ENCODE data around the gene TBL1X.

Gene TBL1X

DNA sequence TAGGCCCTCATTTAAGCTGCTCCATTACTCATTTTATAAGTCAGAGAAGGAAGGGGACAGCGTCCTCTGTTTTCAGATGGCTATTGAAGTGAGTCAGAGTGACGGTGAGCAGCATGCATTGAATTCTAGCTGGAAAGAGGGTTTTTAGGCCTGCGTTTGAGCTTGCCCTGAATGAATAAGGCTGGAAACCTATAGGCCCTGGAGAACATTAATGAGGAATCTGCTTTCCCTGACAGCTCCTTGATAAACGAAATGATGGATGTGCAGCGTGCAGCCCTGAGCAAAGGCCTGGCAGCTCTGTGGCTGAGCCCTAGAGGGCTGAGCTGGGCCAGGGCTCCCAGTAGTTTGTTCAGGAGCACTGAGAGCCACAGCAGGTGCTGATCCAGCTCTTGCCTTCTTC lies 33.4 kb downstream of the TBL1X start:
- no peak for DNase-seq (ENCODE audit: low spot score)

DNA sequence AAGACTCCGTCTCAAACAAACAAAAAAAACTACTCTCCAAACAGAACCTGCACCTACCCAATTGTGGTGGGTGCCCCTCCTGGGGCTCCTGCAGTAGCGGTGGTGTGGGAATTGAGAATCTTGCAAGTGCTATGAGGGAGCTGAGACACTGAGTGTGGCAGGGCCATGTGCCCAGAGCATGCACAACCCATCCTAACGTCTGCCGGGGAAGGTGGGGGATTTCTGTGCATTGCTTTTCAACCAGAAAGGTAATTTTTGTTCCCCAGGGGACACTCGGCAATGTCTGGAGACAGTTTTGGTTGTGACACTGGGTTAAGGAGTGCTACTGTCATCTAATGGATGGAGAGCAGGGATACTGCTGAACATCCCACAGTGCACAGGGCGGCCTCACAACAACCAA lies 35.7 kb downstream of the TBL1X start:
- DNase-seq (ENCODE audit: low spot score), result no peak

DNA sequence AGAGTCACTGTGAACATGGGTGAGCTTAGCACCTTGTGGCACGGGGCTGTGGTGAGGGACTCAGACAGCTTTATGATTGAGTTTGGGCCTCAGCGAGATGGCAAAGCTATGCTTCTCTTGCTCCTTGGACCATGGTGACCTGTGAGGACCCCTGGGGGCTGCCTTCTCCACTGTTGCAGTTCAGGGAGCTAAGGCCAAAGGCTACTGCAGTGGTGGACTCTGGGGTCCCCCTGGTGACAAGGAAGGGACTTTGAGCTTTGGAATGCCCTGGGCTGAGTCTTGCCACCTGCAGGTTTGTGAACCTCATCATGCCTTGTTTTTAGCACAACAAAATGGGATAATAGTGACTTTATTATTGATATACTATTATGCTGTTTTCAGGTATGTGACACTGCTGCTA lies 36.5 kb downstream of the TBL1X start:
- DNase-seq (ENCODE audit: low spot score), result no peak

DNA sequence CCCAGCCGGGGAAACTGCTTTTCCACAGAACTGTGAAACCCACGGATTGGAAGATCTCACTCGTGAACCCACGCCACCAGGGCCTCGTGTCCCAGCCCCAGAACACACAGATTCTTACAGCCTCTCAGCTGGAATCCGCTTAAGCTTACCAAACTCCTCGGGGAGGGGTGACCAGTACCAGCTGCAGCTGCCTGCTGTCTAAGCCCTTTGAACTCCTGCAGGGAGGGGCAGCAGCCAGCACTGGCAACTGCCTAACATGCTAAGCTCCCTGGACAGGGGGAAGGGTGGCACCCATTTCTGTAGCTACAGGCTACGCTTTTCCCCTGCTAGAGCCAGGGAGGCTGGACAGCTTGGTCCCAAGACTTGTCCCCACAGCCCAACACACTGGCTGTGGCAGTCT lies 38.4 kb downstream of the TBL1X start:
- DNase-seq (ENCODE audit: low spot score), result no peak

DNA sequence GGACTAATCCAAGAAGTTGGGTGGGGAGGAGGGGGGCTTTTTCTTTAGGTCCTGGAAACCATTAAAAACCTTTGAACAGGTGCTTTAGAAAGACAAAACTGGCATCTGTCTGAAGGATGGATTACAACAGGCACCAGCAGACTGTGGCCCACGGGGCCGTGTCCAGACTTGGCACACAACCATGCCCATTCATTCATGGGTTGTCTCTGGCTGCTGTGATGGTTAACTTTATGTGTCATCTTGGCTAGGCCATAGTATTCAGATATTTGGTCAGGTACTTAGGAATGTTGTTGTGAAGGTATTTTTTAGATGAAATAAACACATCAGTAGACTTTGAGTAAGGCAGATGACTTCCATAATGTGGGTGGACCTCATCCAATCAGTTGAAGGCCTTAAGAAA lies 45.5 kb downstream of the TBL1X start:
- DNase-seq (ENCODE audit: low spot score), result no peak

DNA sequence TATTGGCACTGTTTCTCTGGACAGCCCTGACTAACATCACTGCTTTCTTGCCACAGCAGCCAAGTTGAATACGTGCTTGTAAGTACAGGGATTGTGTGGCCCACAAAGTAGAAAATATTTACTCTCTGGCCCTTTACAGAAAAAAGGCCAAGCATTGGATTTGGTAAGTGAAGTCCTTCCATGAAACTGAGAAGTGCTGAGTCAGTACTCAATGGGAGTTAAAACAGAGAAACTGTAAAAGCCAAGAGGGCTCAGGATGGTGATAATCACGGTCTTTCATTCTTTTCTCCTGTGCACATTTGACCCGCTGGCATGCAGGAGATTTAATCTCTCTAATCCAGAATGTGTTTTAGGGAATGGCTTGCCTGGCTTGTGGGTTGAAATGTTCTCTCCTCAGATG lies 46.1 kb downstream of the TBL1X start:
- DNase-seq (ENCODE audit: low spot score), result no peak

DNA sequence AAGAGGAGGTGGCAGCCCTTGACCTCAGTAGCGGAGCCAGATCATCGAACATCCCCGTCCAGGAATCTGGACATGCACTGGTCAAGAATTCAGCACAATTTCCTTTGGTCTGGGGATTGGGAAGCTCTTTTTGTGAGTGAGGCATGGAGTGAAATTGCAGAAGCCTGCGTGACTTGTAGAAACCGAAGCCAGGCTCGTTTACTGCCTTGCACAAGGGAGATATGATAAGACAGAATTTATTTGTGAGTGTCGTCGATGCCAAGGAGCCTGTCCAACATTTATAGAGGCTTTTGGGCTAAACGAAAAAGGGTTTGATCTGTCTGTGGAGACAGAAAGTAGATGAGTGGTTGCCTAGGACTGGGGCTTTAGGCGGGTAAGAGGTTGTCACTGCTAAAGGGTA lies 50.6 kb downstream of the TBL1X start:
- peak; percentile 36 for DNase-seq (ENCODE audit: low spot score)

DNA sequence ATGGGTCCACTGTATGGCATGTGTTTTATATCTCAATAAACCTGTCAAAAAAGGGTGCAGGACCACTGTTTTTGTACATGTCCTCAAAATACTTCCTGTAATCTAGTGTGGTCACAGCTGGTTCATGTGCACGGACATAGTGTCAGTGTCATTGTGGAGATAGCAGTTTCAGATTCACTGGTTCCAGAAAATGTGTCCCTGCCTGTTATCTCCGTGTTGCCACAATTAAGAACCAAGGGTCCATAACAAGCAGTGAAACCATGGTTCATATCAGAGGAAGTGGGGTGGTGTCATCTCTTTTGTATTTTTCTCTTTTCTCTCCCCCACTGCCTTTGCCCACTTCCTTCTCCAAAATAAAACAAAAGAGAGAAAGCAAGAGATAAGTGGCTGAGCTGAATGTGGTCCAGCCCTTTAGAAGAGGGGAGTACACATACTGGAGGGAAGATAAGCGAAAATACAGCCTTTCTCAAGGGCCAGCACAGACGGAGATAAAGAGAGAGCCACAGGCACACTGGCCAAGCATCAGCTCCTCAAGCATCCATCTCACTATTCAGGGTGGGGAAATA lies 51.2 kb downstream of the TBL1X start:
- peak; percentile 6 for DNase-seq (ENCODE audit: low spot score)

DNA sequence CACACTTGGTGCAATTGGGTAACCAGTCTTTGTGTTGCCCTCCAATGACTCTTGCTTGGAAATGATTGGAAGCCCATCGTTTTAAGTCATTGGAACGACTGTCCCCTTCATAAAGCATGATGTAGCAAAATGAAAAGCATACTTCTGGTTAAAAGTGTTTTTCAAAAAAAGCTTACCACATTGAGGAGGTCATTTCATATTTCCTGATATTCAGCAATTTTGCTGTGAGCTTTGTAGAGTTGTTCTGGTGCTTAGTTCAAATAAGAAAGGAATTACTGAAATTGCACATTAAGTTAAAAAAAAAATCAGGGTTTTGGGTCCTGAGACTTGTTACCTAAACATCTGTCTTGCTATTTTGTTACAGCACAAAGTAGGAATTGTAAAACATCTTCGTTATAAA lies 51.8 kb downstream of the TBL1X start:
- no peak for DNase-seq (ENCODE audit: low spot score)

DNA sequence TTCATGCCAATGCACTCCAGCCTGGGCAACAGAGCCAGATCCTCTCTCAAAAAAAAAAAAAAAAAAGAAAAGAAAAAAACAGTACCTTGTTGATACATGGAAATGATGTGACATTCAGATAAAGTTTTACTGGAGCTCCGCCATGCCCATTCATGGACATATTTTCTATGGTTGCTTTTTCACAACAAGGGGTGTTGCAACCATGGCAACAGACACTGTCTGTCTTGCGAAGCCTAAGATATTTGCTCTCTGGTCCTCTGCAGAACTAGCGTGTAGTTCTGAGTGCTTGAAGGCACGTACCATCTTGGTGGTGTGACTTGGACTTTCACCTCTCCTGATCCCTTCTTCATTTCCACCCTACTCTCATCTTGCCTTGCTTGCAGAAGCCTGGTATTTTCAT lies 53.2 kb downstream of the TBL1X start:
- DNase-seq (ENCODE audit: low spot score), result no peak

DNA sequence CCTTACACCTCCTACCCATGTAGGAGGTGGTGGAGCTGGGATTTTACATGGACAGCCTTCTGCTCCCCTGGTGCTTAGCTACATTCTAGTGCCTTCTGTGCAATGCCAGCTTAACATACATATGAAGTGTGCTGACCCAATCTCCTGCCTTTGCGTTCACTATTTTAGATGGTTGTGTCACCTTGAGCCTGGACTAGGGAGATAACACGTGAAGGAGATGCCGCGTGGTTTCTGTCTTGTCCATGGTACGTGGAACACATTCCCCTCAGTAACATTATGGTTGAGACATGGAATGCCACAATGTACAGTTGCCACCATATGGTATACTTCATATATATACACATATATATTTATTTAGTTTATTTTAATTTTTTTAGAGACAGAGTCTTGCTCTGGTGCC lies 54.0 kb downstream of the TBL1X start:
- no peak for DNase-seq (ENCODE audit: low spot score)

DNA sequence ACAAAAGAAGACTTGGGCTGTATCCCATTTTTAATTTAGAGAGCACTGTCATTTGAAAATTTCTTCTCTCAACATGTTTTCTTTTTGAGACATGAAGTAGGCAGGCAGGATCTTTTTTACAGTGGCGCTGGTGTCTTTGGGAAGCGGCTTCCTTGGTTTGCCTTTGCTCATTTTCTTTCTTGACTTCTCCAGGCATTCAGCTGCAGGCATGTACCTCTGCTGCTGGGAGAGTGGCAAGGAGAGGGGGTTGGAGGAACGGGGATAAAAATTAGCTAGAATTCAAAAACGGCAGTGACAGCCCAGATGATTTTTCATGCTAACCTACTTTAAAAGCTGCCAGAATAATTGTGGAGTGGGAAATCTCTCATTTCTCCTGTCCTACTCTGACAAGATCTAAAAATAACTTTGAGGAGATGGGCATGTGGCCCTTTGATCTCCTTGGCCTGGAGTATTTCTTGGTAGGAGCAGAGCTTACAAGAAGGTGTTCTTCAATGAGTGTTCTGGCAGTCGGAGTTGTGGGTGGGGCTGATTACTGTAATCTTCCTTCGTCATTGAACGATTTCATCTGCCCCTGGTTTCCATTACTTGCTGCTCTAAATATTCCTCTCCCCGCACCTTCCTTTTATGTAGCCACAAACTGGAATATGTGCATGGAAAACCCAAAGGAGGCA lies 54.8 kb downstream of the TBL1X start:
- no peak for DNase-seq (ENCODE audit: low spot score)

DNA sequence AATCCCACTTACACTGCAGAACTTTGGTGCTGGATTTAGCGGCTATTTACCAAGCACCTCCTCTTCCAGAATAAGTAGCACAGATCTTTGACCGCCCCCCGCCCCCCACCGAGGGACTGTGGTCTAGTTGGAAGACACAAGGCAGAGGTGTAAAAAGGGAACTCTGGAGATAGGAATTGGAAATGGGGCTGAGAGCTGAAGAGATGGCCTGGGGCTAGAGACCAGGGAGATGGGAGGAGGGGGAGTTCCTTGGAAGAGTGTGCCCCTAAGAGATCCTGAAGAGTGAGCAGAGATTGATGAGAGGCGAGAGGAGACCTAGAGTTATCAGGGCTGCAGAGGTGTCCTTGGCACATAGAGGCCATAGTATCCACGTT lies 55.3 kb downstream of the TBL1X start:
- DNase-seq (ENCODE audit: low spot score), result no peak

DNA sequence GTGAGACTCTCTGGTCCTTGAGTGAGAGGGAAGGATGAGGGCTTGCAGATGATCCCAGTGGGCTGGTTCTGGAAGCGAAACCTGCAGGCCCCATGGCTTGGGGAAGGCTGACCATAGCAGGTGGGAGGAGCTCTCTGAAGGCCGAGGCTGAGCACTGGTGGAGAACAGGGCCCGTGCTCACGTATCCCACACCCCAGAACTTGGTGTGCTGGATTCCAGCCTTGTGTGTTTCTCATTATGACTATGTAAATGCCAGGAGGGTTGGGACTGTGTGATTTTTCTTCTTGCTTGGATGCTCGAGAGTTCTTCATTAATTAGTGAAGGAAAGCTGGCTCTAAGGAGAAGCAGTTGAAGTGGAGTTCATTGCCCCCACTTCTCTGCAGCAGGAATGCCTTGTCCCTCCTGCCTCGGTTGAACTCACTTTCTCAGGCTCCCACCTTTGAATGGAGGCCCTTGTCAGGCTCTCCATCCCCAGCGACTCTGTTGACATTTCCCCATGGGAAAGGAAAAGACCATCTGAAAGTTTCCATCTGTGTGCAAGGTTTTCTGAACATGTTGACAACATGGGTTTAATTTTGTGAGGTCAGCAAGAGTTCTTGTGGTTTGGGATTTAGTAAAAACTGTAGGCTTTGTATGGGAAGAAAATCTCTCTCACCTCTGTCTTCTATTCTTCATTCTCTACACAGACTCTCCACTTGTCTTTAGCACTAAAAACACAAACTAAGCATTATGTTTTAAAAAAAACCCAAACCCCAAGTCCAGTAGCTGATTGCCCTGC lies 57.7 kb downstream of the TBL1X start:
- no peak for DNase-seq (ENCODE audit: low spot score)

DNA sequence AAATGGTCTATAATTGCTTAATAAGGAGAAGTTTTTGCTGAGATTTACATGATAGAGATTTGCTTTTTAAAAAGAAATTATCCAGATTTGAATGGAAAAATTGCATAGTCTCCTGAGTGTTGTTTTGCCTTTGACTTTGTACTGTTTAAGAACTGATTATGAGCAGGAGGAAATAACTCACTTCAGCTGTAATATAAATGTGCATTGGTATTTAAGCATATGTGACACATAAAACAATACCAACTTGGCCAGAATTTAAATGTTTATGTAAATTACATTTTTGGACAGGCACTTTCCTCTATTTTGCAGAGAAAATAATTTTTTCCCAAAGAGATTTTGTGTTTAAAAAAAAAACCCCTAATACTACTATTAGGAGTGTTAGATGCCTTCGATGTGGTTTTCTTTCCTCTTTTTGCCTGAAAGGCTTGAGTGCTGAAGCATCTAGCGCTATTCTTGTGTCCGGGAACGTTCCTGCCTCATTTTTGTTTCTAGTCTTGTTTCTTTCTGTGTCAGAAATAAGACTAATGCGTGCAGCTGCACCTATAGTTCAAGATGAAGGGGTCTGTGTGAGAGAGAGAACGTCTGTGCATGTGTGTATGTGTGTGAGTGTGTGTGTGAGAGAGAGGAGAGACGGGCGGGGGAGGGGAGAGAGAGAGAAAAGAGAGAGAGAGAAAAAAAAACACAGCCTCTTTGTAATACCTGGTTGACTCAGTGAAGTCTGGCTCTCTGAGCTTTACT lies 60.8 kb downstream of the TBL1X start:
- DNase-seq (ENCODE audit: low spot score), result no peak

DNA sequence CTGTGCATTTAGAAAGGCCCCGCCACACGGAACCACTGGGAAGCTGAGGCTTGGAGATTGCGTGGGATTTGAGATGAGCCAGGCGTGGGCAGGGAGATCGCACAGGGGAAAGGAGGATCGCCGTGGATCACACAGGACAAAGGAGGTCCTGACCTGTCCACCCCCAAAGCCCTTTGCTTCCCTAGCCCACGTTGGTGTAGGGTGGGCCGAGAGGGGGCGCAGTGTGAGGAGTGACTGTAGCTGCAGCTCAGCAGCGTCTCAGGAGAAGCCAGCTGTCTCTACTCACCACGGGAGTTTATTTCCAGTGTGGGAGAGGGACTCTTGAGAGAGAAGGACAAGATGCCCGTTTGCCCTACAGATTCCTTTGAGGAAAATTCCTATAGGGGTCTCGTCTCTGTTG lies 62.1 kb downstream of the TBL1X start:
- DNase-seq (ENCODE audit: low spot score), result no peak

DNA sequence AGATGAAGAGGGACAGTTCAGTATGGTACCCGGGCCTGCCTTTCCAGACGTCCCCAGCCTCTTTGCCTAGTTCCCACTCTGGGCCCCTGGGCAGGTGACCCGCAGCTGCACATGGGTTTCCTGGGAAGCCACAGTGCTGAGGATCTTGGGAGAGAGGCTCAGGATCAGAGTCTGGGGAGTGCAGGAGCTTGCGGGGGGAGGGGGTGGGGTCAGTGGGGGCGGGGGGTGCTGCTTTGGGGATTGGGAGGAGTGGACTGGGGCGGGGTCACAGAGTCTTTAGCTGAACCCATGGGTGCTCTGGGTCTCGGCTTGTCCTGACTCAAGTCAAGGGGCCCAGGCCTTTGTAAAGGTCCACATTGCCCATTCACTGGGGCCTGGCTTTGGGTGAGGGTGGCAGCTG lies 63.6 kb downstream of the TBL1X start:
- no peak for DNase-seq (ENCODE audit: low spot score)

DNA sequence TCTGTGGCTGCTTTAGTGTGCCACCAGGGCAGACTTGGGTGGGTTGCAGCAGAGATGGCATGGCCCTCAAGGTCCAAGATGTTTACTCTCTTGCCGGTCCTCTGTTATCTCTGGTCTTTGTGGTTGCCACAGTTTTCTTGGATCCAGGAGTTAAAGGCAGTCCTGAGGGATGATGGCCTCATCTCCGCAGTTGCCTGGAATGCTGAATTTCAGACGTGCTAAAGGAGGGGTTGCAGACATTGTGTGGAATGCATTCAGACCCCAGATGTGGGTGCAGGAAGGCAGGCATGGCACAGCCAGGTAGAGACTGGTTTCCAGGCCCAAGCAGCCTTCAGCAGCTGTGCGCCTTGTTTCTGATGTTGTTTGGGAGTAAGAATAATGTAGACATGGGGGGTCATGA lies 64.4 kb downstream of the TBL1X start:
- DNase-seq (ENCODE audit: low spot score), result no peak

DNA sequence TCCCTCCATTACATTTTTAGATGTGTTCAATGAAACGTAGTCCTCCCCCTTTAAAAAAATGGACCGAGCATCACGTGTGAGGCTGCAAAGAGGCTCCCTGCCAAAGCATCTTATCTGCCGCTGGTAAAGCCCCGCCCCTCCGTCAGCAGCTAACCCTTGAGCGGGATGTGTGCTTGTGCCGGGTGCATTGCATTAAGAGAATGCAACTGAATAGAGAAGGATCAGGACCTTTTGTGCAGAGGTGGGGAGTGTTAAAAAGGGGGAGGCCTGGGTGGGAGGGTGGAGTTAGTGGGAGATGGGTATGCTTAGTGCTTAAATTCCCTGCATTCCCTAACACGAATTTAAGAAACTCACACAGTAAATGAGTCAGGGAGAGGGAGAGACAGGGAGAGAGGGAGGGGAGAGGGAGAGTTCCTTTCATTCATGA lies 66.0 kb downstream of the TBL1X start:
- DNase-seq (ENCODE audit: low spot score), result peak; percentile 79

DNA sequence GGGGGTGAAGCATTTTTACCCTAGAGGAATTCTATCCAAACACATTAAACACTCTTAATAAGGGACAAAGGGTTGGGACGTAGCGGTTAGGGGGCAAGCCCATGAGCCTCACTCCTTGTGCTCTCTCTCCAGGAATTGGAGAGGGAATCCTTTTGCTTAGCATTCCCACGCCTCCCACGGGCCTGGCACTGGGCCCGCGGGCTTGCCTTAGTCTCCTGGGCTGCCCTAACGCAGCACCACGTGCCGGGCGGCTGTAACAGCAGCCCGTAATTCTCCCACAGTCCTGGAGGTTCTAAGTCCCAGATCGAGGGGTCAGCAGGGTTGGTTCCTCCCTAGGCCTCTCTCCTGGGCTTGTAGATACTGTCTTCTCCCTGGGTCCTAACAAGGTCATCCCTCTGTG lies 67.5 kb downstream of the TBL1X start:
- DNase-seq (ENCODE audit: low spot score), result no peak

DNA sequence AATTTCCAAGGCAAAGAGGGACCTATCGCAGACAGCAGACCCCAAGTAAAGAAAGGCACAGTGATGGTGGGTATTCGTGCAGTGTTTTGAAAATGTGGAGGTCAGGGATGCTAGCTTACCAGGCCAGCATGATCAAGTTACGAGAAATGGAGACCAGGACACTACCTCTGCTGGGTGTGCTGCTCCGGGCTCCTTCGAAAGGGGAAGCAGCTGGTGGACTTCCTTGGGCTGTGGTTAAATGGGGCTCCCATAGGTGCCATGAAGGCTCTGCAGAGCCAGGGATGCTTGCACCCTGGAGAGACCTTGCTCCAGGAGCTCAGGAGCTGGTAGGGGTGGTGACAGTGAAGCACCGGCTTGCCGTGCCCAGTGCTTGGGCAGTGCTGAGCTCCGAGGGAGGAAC lies 68.8 kb downstream of the TBL1X start:
- DNase-seq (ENCODE audit: low spot score), result no peak

DNA sequence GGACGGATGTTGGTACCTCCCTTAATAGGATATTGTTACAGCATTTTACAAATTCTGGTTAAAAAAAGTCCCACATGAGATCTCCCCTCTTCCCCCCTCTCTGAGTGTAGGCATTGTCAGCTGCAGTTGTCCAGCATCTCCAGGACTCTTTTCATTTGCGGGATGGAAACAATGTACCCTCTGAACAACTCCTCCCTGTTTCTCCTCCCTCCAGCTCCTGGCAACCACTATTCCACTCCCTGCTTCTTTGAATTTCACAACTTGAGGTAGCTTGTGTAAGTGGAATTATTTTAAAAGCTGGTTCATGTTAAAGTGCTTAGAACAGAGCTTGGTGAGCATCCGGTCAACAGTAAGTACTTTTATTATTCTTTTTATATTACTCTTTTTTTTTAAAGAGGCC lies 69.8 kb downstream of the TBL1X start:
- DNase-seq (ENCODE audit: low spot score), result no peak

DNA sequence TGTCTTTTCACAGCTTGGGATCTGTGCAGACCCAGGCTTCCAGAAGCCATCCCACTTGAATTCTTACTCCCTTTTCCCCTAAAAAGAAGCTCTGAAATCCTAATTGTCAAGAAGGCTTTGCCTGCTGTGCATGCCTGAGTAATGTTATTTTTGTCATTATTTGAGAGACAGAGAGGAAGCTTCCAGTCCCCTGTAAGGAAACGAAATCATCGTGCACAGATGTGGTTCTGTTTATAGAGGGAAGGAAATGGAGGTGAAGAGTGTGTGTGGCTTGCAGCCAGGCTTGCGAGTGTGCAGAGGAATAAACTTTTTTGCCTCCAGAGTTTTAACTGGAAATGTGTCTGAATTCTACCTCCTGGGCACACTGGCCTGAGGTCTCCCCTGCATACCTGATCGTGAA lies 70.2 kb downstream of the TBL1X start:
- DNase-seq (ENCODE audit: low spot score), result no peak
